NT2/D1 (cell line): Measurements from ENCODE around the gene RNF180.

Source experiments
- SUZ12 ChIP-seq: IDR thresholded peaks from 2 replicates; pipeline ENCODE4 v1.6.1; 2011; ENCODE audit not compliant: insufficient read length, insufficient read depth; ENCODE audit errors: extremely low read depth
- YY1 ChIP-seq: IDR thresholded peaks from 2 replicates; pipeline ENCODE4 v1.6.1; 2011; ENCODE audit not compliant: insufficient read length, insufficient read depth
- ZNF274 ChIP-seq: IDR thresholded peaks from 2 replicates; pipeline ENCODE4 v1.6.1; 2011; ENCODE audit warnings: mild to moderate bottlenecking, low read depth, low read length

GRCh38 chr5:64210866-64211265 is 45.2 kb downstream of the RNF180 start:
- TF ChIP-seq YY1 (no peak), ZNF274 (no peak), SUZ12 (no peak)
